KOPT-K1 (cell line): ENCODE results near the gene BHMT2.

Source experiments
- H3K27ac ChIP-seq: fragments of 200-600 bp; sonication (generic); 2 replicates; pipeline ENCODE4 v1.5.1; 2016; ENCODE audit warnings: antibody characterized with exemption, mild to moderate bottlenecking, low read depth, low read length; ENCODE audit not compliant: poor library complexity, severe bottlenecking
- H3K36me3 ChIP-seq: fragments of 200-600 bp; sonication (generic); 2 replicates; pipeline ENCODE4 v1.5.1; 2017; ENCODE audit warnings: antibody characterized with exemption, mild to moderate bottlenecking, low read length, moderate library complexity; ENCODE audit not compliant: insufficient read depth
- H3K9me3 ChIP-seq: fragments of 200-600 bp; sonication (generic); 2 replicates; pipeline ENCODE4 v1.5.1; 2017; ENCODE audit warnings: antibody characterized with exemption, low read length, mild to moderate bottlenecking; ENCODE audit not compliant: insufficient read depth, poor library complexity, severe bottlenecking

The BHMT2 gene

GRCh38 chr5:79088507-79088906, 18.9 kb downstream of the BHMT2 start:
- H3K9me3 ChIP-seq, result no peaks in the 10 kb centered on the region
- no peaks in the 10 kb centered on the region for H3K36me3 ChIP-seq
- H3K27ac ChIP-seq, result no peak overlapping the region

GRCh38 chr5:79091064-79091463, 21.5 kb downstream of the BHMT2 start:
- H3K27ac ChIP-seq, result no peak overlapping the region
- no peaks in the 10 kb centered on the region for H3K36me3 ChIP-seq
- no peaks in the 10 kb centered on the region for H3K9me3 ChIP-seq

GRCh38 chr5:79093762-79094161, 24.2 kb downstream of the BHMT2 start:
- Histone ChIP-seq H3K9me3 (no peaks in the 10 kb centered on the region), H3K27ac (no peak overlapping the region), H3K36me3 (no peaks in the 10 kb centered on the region)

GRCh38 chr5:79105868-79106267, 36.3 kb downstream of the BHMT2 start:
- Histone ChIP-seq H3K27ac (no peak overlapping the region), H3K36me3 (no peaks in the 10 kb centered on the region), H3K9me3 (no peaks in the 10 kb centered on the region)

GRCh38 chr5:79107020-79107796, 37.6 kb downstream of the BHMT2 start:
- Histone ChIP-seq H3K36me3 (no peaks in the 10 kb centered on the region), H3K9me3 (no peaks in the 10 kb centered on the region), H3K27ac (peak overlapping the region; percentile 3)

GRCh38 chr5:79108086-79108485, 38.5 kb downstream of the BHMT2 start:
- Histone ChIP-seq H3K36me3 (no peaks in the 10 kb centered on the region), H3K27ac (no peak overlapping the region)

GRCh38 chr5:79108792-79109191, 39.2 kb downstream of the BHMT2 start:
- Histone ChIP-seq H3K9me3 (no peaks in the 10 kb centered on the region), H3K36me3 (no peaks in the 10 kb centered on the region), H3K27ac (no peak overlapping the region)

More at GRCh38 chr5:79108086-79108485, 38.5 kb downstream of the BHMT2 start:
- H3K9me3 ChIP-seq, result no peaks in the 10 kb centered on the region

- Histone ChIP-seq H3K27ac (no peak overlapping the region), H3K36me3 (no peaks in the 10 kb centered on the region), H3K9me3 (no peaks in the 10 kb centered on the region)
Observed at GRCh38 chr5:79109527-79110492, 40.2 kb downstream of the BHMT2 start.

- H3K36me3 ChIP-seq, result no peaks in the 10 kb centered on the region
- no peaks in the 10 kb centered on the region for H3K9me3 ChIP-seq
- no peak within 1 kb of the TSS for H3K27ac ChIP-seq
Observed at GRCh38 chr5:79111387-79111959, 41.9 kb downstream of the BHMT2 start, which contains the start of gene BHMT. Gene BHMT, plus strand, starts transcription at chr5:79111809. Its CDS starts 77 bp downstream, at chr5:79111886.

- Histone ChIP-seq H3K9me3 (no peaks in the 10 kb centered on the region), H3K27ac (no peak overlapping the region), H3K36me3 (no peaks in the 10 kb centered on the region)
Observed at GRCh38 chr5:79111960-79112702, 42.6 kb downstream of the BHMT2 start.

- no peaks in the 10 kb centered on the region for H3K9me3 ChIP-seq
- no peak overlapping the region for H3K27ac ChIP-seq
- H3K36me3 ChIP-seq, result no peaks in the 10 kb centered on the region
Observed at GRCh38 chr5:79112703-79113058, 43.1 kb downstream of the BHMT2 start.

- no peaks in the 10 kb centered on the region for H3K36me3 ChIP-seq
- H3K9me3 ChIP-seq, result no peaks in the 10 kb centered on the region
- no peak overlapping the region for H3K27ac ChIP-seq
Observed at GRCh38 chr5:79119486-79119885, 49.9 kb downstream of the BHMT2 start.

- H3K9me3 ChIP-seq, result no peaks in the 10 kb centered on the region
Observed at GRCh38 chr5:79120221-79120620, 50.7 kb downstream of the BHMT2 start.

GRCh38 chr5:79122973-79123372, 53.4 kb downstream of the BHMT2 start:
- no peak overlapping the region for H3K27ac ChIP-seq
- no peaks in the 10 kb centered on the region for H3K36me3 ChIP-seq
- no peaks in the 10 kb centered on the region for H3K9me3 ChIP-seq

More at GRCh38 chr5:79120221-79120620, 50.7 kb downstream of the BHMT2 start:
- Histone ChIP-seq H3K36me3 (no peaks in the 10 kb centered on the region), H3K27ac (no peak overlapping the region)
